ENCODE data around the gene HBZ. TPM values are rescaled to one million over a fixed set of nuclear protein-coding genes. Genes with fewer than 3 reads are reported as not detected.
A peak's percentile ranks its signal among the peaks of the same experiment; 100 is the strongest.

Gene HBZ
- total and polyA plus RNA-seq, 9 of the 15 experiments (the other 6 are each of a cell fraction or from before 2014, with no cell fraction given): 58.0 to 610 (median 113) TPM

GRCh38 chr16:143047-143446, 9.4 kb upstream of the HBZ start (continued):
- no peak for TF ChIP-seq E2F8 (IDR thresholded peaks at IDR 0.05; ENCODE audit: low read depth, partially characterized antibody)
- peak; percentile 44; the same call in 1 of the 2 replicates for TF ChIP-seq BCOR (IDR thresholded peaks at IDR 0.05)
- TF ChIP-seq ZSCAN32 (CRISPR knock-in tag; IDR thresholded peaks at IDR 0.05): no peak
- no peak for TF ChIP-seq ZNF384 (IDR thresholded peaks at IDR 0.05; ENCODE audit: low read depth, low read length)
- TF ChIP-seq ZNF263 (CRISPR knock-in tag; IDR thresholded peaks at IDR 0.05; ENCODE audit: borderline replicate concordance): no peak
- TF ChIP-seq RNF219 (CRISPR knock-in tag; IDR thresholded peaks at IDR 0.05): no peak
- no peak for TF ChIP-seq FOXA3 (CRISPR knock-in tag; conservative IDR thresholded peaks at IDR 0.05 in 1 of 2, IDR thresholded peaks at IDR 0.05 in 1 of 2)
- no peak for TF ChIP-seq ZNF124 (CRISPR knock-in tag; IDR thresholded peaks at IDR 0.05)
- no peak for TF ChIP-seq E2F5 (CRISPR knock-in tag; IDR thresholded peaks at IDR 0.05)
- peak; percentile 9 for TF ChIP-seq CHD1 (IDR thresholded peaks at IDR 0.05; ENCODE audit: low read length)
- TF ChIP-seq ZNF589 (CRISPR knock-in tag; IDR thresholded peaks at IDR 0.05; ENCODE audit: low read depth): peak; percentile 31; the same call in 1 of the 2 replicates
- TF ChIP-seq RBM22 (IDR thresholded peaks at IDR 0.05; ENCODE audit: low read depth, low read length, poor library complexity, severe bottlenecking): no peak
- TF ChIP-seq MTA1 (IDR thresholded peaks at IDR 0.05; ENCODE audit: borderline replicate concordance): no peak
- TF ChIP-seq, protein P1, sequence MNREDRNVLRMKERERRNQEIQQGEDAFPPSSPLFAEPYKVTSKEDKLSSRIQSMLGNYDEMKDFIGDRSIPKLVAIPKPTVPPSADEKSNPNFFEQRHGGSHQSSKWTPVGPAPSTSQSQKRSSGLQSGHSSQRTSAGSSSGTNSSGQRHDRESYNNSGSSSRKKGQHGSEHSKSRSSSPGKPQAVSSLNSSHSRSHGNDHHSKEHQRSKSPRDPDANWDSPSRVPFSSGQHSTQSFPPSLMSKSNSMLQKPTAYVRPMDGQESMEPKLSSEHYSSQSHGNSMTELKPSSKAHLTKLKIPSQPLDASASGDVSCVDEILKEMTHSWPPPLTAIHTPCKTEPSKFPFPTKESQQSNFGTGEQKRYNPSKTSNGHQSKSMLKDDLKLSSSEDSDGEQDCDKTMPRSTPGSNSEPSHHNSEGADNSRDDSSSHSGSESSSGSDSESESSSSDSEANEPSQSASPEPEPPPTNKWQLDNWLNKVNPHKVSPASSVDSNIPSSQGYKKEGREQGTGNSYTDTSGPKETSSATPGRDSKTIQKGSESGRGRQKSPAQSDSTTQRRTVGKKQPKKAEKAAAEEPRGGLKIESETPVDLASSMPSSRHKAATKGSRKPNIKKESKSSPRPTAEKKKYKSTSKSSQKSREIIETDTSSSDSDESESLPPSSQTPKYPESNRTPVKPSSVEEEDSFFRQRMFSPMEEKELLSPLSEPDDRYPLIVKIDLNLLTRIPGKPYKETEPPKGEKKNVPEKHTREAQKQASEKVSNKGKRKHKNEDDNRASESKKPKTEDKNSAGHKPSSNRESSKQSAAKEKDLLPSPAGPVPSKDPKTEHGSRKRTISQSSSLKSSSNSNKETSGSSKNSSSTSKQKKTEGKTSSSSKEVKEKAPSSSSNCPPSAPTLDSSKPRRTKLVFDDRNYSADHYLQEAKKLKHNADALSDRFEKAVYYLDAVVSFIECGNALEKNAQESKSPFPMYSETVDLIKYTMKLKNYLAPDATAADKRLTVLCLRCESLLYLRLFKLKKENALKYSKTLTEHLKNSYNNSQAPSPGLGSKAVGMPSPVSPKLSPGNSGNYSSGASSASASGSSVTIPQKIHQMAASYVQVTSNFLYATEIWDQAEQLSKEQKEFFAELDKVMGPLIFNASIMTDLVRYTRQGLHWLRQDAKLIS (CRISPR knock-in tag; IDR thresholded peaks at IDR 0.05): peak; percentile 63; the same call in 1 of the 2 replicates
- TF ChIP-seq HMG20A (CRISPR knock-in tag; conservative IDR thresholded peaks at IDR 0.05): no peak
- TF ChIP-seq ETS2 (tag; IDR thresholded peaks at IDR 0.05; ENCODE audit: borderline replicate concordance, poor library complexity, severe bottlenecking): no peak
- TF ChIP-seq ZNF696 (CRISPR knock-in tag; conservative IDR thresholded peaks at IDR 0.05): no peak
